HG02943 (cell line): Measurements from ENCODE around the gene NFIL3.
"Not testable (repeated sequence)": the region's sequence is repeated elsewhere in the genome, so short reads cannot be mapped to it uniquely, and the experiment has no call there.

Experiments
- ATAC-seq: cut with Tn5 transposase; IDR thresholded peaks from one replicate; pipeline ENCODE4 v1.9.1; 2021; ENCODE audit warnings: mild to moderate bottlenecking, low read depth, moderate library complexity; ENCODE audit not compliant: unreplicated experiment

The NFIL3 gene

GRCh38 chr9:91423785-91424402, at the start of gene NFIL3:
NFIL3 (minus strand) TSS chr9:91423832; CDS start chr9:91410734, 13,098 bp downstream.
- ATAC-seq: peak; percentile 62

- not testable (repeated sequence) for ATAC-seq
Measured at GRCh38 chr9:91471524-91471923, 47.9 kb upstream of the NFIL3 start.

- ATAC-seq: no peak
Measured at GRCh38 chr9:91465420-91465819, 41.8 kb upstream of the NFIL3 start.

GRCh38 chr9:91458906-91459305, 35.3 kb upstream of the NFIL3 start:
- ATAC-seq: no peak

- no peak for ATAC-seq
Measured at GRCh38 chr9:91452844-91453243, 29.2 kb upstream of the NFIL3 start.

GRCh38 chr9:91451431-91452270, 28.0 kb upstream of the NFIL3 start:
- no peak for ATAC-seq

- ATAC-seq: no peak
Measured at GRCh38 chr9:91445135-91445534, 21.5 kb upstream of the NFIL3 start.

- ATAC-seq: no peak
Measured at GRCh38 chr9:91443994-91444392, 20.4 kb upstream of the NFIL3 start.

GRCh38 chr9:91443321-91443993, 19.8 kb upstream of the NFIL3 start:
- no peak for ATAC-seq

GRCh38 chr9:91436841-91437240, 13.2 kb upstream of the NFIL3 start:
- no peak for ATAC-seq

GRCh38 chr9:91433180-91433579, 9.5 kb upstream of the NFIL3 start:
- ATAC-seq: no peak

- ATAC-seq: no peak
Measured at GRCh38 chr9:91431485-91431884, 7.9 kb upstream of the NFIL3 start.

GRCh38 chr9:91429501-91429900, 5.9 kb upstream of the NFIL3 start:
- no peak for ATAC-seq

GRCh38 chr9:91428927-91429351, 5.3 kb upstream of the NFIL3 start:
- ATAC-seq: no peak

GRCh38 chr9:91428436-91428835, 4.8 kb upstream of the NFIL3 start:
- no peak for ATAC-seq

GRCh38 chr9:91427873-91428272, 4.2 kb upstream of the NFIL3 start:
- ATAC-seq: no peak

- ATAC-seq: no peak
Measured at GRCh38 chr9:91426123-91426745, 2.6 kb upstream of the NFIL3 start.

- no peak for ATAC-seq
Measured at GRCh38 chr9:91425271-91425670, 1.6 kb upstream of the NFIL3 start.

GRCh38 chr9:91424403-91425176, 958 bp upstream of the NFIL3 start:
- peak; percentile 7 for ATAC-seq
